RWPE2 (cell line): ENCODE data around the gene BCO2.

Source experiments
- ATAC-seq: fragments of 200-7000 bp; cut with Tn5 transposase; 3 replicates; pipeline ENCODE4 v1.9.1; 2021; ENCODE audit warnings: low read depth
- DNase-seq: peaks from one replicate; pipeline ENCODE4 v3.0.0-alpha.2; 2020; ENCODE audit warnings: low spot score
- H3K27ac ChIP-seq: fragments of 450-650 bp; 2 replicates; pipeline ENCODE4 v1.5.1; 2017; ENCODE audit warnings: mild to moderate bottlenecking; ENCODE audit not compliant: poor library complexity, severe bottlenecking
- H3K27me3 ChIP-seq: fragments of 250-450 bp; sonication (Bioruptor Pico); 2 replicates; pipeline ENCODE4 v1.5.1; 2021; ENCODE audit warnings: mild to moderate bottlenecking, moderate library complexity; ENCODE audit not compliant: insufficient read depth, poor library complexity, severe bottlenecking
- H3K36me3 ChIP-seq: fragments of 250-450 bp; sonication (Bioruptor Pico); 2 replicates; pipeline ENCODE4 v1.5.1; 2020; ENCODE audit warnings: low read depth, mild to moderate bottlenecking, moderate library complexity
- H3K4me1 ChIP-seq: fragments of 250-450 bp; sonication (Bioruptor Pico); 2 replicates; pipeline ENCODE4 v1.5.1; 2021; ENCODE audit warnings: mild to moderate bottlenecking, moderate library complexity; ENCODE audit not compliant: insufficient read depth, poor library complexity, severe bottlenecking
- H3K4me3 ChIP-seq: fragments of 250-450 bp; sonication (Bioruptor Pico); 2 replicates; pipeline ENCODE4 v1.5.1; 2021; ENCODE audit warnings: mild to moderate bottlenecking, moderate library complexity; ENCODE audit not compliant: severe bottlenecking
- H3K9me3 ChIP-seq: fragments of 250-450 bp; sonication (Bioruptor Pico); 2 replicates; pipeline ENCODE4 v1.5.1; 2021; ENCODE audit warnings: mild to moderate bottlenecking, moderate library complexity; ENCODE audit not compliant: severe bottlenecking
- TF ChIP-seq, protein P1 (sequence below): fragments of 450-650 bp; IDR thresholded peaks from one replicate; pipeline ENCODE4 v1.5.1; 2017; ENCODE audit warnings: mild to moderate bottlenecking, moderate library complexity; ENCODE audit not compliant: poor library complexity, severe bottlenecking

Gene BCO2

DNA sequence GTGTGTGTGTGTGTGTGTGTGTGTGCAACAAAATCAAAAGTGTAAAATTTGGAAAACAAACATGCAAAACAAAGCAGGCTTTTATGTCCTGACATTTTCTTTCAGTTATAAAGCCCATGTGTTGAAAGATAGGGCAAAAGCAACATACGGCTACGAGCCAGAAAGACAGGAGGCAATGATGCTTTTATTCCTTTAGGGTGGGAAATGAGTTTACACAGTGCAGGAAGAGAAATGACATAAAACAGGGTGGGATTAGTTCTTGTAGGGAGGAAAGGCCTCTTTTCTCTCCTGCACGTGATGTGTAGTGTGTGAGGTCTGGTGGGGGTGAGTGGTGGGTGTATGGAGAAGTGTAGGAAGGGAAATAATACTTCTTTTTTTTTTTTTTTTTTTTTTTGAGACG, 40.8 kb upstream of the BCO2 start:
- H3K4me1 ChIP-seq = peaks cover 11% of the 10 kb centered on the region
- ATAC-seq (no peak), DNase-seq (no peak)
- H3K27ac ChIP-seq = no peak overlapping the region
- TF ChIP-seq, protein P1, sequence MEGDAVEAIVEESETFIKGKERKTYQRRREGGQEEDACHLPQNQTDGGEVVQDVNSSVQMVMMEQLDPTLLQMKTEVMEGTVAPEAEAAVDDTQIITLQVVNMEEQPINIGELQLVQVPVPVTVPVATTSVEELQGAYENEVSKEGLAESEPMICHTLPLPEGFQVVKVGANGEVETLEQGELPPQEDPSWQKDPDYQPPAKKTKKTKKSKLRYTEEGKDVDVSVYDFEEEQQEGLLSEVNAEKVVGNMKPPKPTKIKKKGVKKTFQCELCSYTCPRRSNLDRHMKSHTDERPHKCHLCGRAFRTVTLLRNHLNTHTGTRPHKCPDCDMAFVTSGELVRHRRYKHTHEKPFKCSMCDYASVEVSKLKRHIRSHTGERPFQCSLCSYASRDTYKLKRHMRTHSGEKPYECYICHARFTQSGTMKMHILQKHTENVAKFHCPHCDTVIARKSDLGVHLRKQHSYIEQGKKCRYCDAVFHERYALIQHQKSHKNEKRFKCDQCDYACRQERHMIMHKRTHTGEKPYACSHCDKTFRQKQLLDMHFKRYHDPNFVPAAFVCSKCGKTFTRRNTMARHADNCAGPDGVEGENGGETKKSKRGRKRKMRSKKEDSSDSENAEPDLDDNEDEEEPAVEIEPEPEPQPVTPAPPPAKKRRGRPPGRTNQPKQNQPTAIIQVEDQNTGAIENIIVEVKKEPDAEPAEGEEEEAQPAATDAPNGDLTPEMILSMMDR = no peak
- no peak overlapping the region for H3K4me3 ChIP-seq
- H3K36me3 ChIP-seq = no peaks in the 10 kb centered on the region
- H3K27me3 ChIP-seq = no peaks in the 10 kb centered on the region
- H3K9me3 ChIP-seq = no peaks in the 10 kb centered on the region

DNA sequence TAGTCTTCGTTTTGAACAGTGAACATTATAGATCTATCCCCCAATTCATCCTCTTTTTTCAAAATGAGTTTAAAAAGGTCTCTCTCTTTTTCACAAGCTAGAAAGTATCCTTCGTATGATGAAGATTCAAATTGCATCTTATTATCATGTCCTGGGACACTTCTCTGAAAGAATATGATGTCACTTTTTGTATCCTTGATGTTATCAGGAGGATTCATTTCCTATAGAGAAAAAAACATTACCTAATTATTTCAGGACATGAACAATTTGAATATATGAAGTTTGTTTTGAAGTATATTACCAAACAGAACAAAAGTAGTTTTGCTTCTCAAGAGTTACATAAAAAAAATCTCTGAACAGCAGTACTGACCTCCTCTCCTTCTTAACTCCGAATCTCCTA, 31.7 kb upstream of the BCO2 start:
- Histone ChIP-seq H3K4me3 (no peak overlapping the region), H3K4me1 (no peaks in the 10 kb centered on the region), H3K27me3 (no peaks in the 10 kb centered on the region), H3K36me3 (peaks cover 63% of the 10 kb centered on the region), H3K27ac (no peak overlapping the region), H3K9me3 (peaks cover 2% of the 10 kb centered on the region)
- TF ChIP-seq, protein P1 = no peak
- no peak for DNase-seq
- no peak for ATAC-seq

DNA sequence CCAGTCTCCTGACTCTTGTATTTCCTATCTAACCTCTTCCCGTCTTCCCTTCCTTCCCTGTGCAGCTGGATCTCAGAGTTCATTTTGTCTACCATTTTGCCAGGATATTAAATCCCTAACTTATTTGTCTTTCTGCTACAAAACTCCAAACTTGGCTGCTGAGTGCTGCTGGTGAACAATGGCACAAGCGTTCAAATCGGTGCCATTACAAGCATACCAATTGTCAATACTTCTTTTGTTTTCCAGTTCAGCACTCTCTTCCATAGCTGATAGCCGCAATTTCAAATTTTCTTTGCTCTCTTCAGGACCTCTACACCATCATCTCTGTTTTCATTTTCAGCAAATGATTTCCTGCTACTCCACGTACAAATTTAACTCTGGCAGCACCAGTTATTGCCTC, 24.8 kb upstream of the BCO2 start:
- no peaks in the 10 kb centered on the region for H3K27me3 ChIP-seq
- H3K27ac ChIP-seq = no peak overlapping the region
- H3K9me3 ChIP-seq = no peaks in the 10 kb centered on the region
- TF ChIP-seq, protein P1 = no peak
- no peak for ATAC-seq
- H3K4me3 ChIP-seq = no peak overlapping the region
- no peaks in the 10 kb centered on the region for H3K4me1 ChIP-seq
- peaks cover 99% of the 10 kb centered on the region for H3K36me3 ChIP-seq
- DNase-seq = no peak

DNA sequence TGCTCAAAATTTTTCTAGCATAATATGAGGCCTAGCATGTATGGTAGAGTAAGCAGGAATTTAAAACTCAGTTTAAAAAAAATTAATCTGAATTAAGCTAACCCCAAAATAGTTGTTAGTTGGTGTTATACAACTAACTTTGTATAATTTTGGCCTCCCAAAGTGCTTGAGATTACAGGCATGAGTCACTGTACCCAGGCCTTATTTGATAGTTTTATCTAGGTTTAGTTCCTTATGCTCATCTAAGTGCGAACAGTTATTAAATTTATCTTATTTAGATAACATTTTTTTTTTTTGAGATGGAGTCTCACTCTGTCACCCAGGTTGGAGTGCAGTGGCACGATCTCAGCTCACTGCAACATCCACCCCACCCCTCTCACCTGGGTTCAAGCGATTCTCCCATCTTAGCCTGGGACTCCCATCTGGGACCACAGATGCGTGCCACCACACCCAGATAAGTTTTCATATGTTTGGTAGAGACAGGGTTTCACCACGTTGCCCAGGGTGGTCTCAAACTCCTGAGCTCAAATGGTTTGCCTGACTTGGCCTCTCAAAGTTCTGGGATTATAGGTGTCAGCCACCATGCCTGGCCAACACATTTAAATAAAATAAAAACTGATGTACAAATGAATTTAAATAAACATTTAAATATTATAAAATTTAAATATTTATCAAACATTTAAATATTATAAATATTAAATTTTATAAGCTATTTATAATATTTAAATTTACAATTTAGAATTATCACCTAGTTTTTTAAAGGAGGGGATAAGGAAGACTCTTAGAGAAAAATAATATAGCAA, 19.0 kb upstream of the BCO2 start:
- no peak for ATAC-seq
- Histone ChIP-seq H3K27me3 (no peaks in the 10 kb centered on the region), H3K4me1 (peaks cover 50% of the 10 kb centered on the region), H3K9me3 (no peaks in the 10 kb centered on the region), H3K4me3 (no peak overlapping the region), H3K27ac (peak overlapping the region; percentile 91), H3K36me3 (peaks cover 91% of the 10 kb centered on the region)
- TF ChIP-seq, protein P1 = no peak
- no peak for DNase-seq
